ENCODE data around the gene ELOVL6. TPM values are rescaled to one million over a fixed set of nuclear protein-coding genes. Genes with fewer than 3 reads are reported as not detected.

Gene ELOVL6
- total and polyA plus RNA-seq, 12 donors = 0.84 to 7.7 (median 2.8) TPM

- WGBS, 2 donors = 94 to 97% methylated on average over 1 of the region's 1 CpG
- ATAC-seq = no peak
Measured at GRCh38 chr4:110096405-110096804, 102.0 kb downstream of the ELOVL6 start.

GRCh38 chr4:110092646-110093045 lies 105.8 kb downstream of the ELOVL6 start:
- no peak overlapping the region for H3K27ac ChIP-seq
- no peak for TF ChIP-seq CTCF (IDR thresholded peaks at IDR 0.05)
- H3K4me3 ChIP-seq = no peak overlapping the region
- DNase-seq = no peak
- peaks cover 0 to 11% (median 4%) of the 10 kb centered on the region in 9 donors for H3K4me1 ChIP-seq
- peaks cover 0 to 24% (median 5%) of the 10 kb centered on the region in 7 donors for H3K27me3 ChIP-seq
- ATAC-seq = no peak
- H3K9me3 ChIP-seq = no peaks in the 10 kb centered on the region
- 93 to 95% methylated on average over 4 of the region's 4 CpGs for WGBS, 2 donors
- intact Hi-C loops (cut with DNase I) = no loop called here
- no peaks in the 10 kb centered on the region for H3K36me3 ChIP-seq

More at GRCh38 chr4:110096405-110096804, 102.0 kb downstream of the ELOVL6 start:
- Histone ChIP-seq H3K36me3 (no peaks in the 10 kb centered on the region), H3K4me3 (no peak overlapping the region), H3K9me3 (no peaks in the 10 kb centered on the region), H3K27me3 (peaks cover 0 to 11% (median 2%) of the 10 kb centered on the region in 7 donors), H3K27ac (no peak overlapping the region), H3K4me1 (peaks cover 0 to 8% (median 0%) of the 10 kb centered on the region in 9 donors)
- no peak for TF ChIP-seq CTCF (IDR thresholded peaks at IDR 0.05)
- no peak for DNase-seq
- intact Hi-C loops (cut with DNase I) = no loop called here

GRCh38 chr4:110091434-110092140 lies 106.8 kb downstream of the ELOVL6 start:
- intact Hi-C loops (cut with DNase I) = no loop called here

GRCh38 chr4:110088670-110089069 lies 109.7 kb downstream of the ELOVL6 start:
- no peak for DNase-seq
- no peak for TF ChIP-seq CTCF (IDR thresholded peaks at IDR 0.05)
- intact Hi-C loops (cut with DNase I) = no loop called here

More at GRCh38 chr4:110091434-110092140, 106.8 kb downstream of the ELOVL6 start:
- no peak overlapping the region for H3K27ac ChIP-seq
- DNase-seq (no peak), ATAC-seq (no peak)
- no peaks in the 10 kb centered on the region for H3K9me3 ChIP-seq
- TF ChIP-seq CTCF (IDR thresholded peaks at IDR 0.05) = no peak
- H3K4me3 ChIP-seq = no peak overlapping the region
- H3K27me3 ChIP-seq = peaks cover 0 to 25% (median 5%) of the 10 kb centered on the region in 7 donors
- H3K4me1 ChIP-seq = peaks cover 0 to 19% (median 12%) of the 10 kb centered on the region in 9 donors
- 83 to 87% methylated on average over 6 of the region's 6 CpGs for WGBS, 2 donors
- no peaks in the 10 kb centered on the region for H3K36me3 ChIP-seq

More at GRCh38 chr4:110088670-110089069, 109.7 kb downstream of the ELOVL6 start:
- H3K36me3 ChIP-seq = no peaks in the 10 kb centered on the region
- H3K4me3 ChIP-seq = no peak overlapping the region
- ATAC-seq = no peak
- WGBS, 2 donors = 88 to 94% methylated on average over 4 of the region's 4 CpGs
- H3K9me3 ChIP-seq = no peaks in the 10 kb centered on the region
- peaks cover 0 to 35% (median 5%) of the 10 kb centered on the region in 7 donors for H3K27me3 ChIP-seq
- H3K27ac ChIP-seq = no peak overlapping the region
- peaks cover 0 to 31% (median 14%) of the 10 kb centered on the region in 9 donors for H3K4me1 ChIP-seq
